Upper lobe of right lung (tissue), 1 donor: ENCODE results near the gene EXOC2. TPM values are rescaled to one million over a fixed set of nuclear protein-coding genes. Genes with fewer than 3 reads are reported as not detected.

Experiments used
- ATAC-seq: fragments of 200-7000 bp; cut with Tn5 transposase; one replicate; pipeline ENCODE4 v1.9.1; 2020; ENCODE audit warnings: mild to moderate bottlenecking, moderate library complexity
- DNase-seq: peaks from one replicate; pipeline ENCODE4 v3.0.0-alpha.2; 2020
- H3K27ac ChIP-seq: fragments of 200-600 bp; one replicate; pipeline ENCODE4 v1.8.0; 2022
- H3K27me3 ChIP-seq: fragments of 200-600 bp; one replicate; pipeline ENCODE4 v1.8.0; 2022; ENCODE audit warnings: mild to moderate bottlenecking
- H3K36me3 ChIP-seq: fragments of 200-600 bp; one replicate; pipeline ENCODE4 v1.8.0; 2022
- H3K4me1 ChIP-seq: fragments of 200-600 bp; one replicate; pipeline ENCODE4 v1.8.0; 2022
- H3K4me3 ChIP-seq: fragments of 200-600 bp; one replicate; pipeline ENCODE4 v1.8.0; 2022; ENCODE audit warnings: mild to moderate bottlenecking
- H3K9me3 ChIP-seq: fragments of 200-600 bp; one replicate; pipeline ENCODE4 v1.8.0; 2022
- intact Hi-C: fragments of 100-400 bp; cut with DNase I; formaldehyde crosslinking; loops from one replicate; pipeline ENCODE4 v1.11.0; 2022
- total RNA-seq: library from RNA; stranded (reverse); fragmentation: NEBNext Ultra II Directional; extraction: Animal tissue kit (Norgen Biotek cat#: 25700); gene quantifications from one replicate; pipeline ENCODE4 v1.2.1, GENCODE V29; 2021
- TF ChIP-seq, protein P1 (sequence below): fragments of 200-600 bp; IDR thresholded peaks from one replicate; pipeline ENCODE4 v1.8.0; 2022; ENCODE audit warnings: antibody characterized with exemption
- donor health status: DM: no; HTN: yes; CAD: no; lungs with severe emphysema.

The EXOC2 gene
- total RNA-seq, 1 donor from 2014 or later = 31.2 TPM

DNA sequence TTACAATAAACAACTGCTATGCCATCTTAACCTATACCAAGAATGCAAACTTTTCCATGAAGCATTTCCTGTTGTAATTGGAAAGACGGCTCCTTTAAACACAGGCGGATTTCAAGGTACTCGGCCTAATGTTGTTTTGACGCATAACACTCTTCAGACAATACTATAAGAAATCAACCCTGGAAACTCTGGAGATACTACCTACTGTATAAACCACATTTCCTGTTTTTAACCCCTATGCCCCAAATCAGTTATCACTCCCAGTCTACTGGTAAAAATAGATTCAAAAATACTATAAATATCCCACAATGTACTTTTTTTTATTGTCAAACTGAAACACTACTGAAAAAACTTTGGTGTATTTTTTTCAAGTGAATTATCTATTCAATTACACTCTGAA is 183.3 kb downstream of the EXOC2 start:
- Histone ChIP-seq H3K4me3 (no peak overlapping the region), H3K27ac (no peak overlapping the region), H3K27me3 (no peaks in the 10 kb centered on the region), H3K4me1 (no peaks in the 10 kb centered on the region), H3K36me3 (no peaks in the 10 kb centered on the region), H3K9me3 (no peaks in the 10 kb centered on the region)
- no peak for ATAC-seq
- DNase-seq = no peak
- intact Hi-C loops = no loop called here
- TF ChIP-seq, protein P1, sequence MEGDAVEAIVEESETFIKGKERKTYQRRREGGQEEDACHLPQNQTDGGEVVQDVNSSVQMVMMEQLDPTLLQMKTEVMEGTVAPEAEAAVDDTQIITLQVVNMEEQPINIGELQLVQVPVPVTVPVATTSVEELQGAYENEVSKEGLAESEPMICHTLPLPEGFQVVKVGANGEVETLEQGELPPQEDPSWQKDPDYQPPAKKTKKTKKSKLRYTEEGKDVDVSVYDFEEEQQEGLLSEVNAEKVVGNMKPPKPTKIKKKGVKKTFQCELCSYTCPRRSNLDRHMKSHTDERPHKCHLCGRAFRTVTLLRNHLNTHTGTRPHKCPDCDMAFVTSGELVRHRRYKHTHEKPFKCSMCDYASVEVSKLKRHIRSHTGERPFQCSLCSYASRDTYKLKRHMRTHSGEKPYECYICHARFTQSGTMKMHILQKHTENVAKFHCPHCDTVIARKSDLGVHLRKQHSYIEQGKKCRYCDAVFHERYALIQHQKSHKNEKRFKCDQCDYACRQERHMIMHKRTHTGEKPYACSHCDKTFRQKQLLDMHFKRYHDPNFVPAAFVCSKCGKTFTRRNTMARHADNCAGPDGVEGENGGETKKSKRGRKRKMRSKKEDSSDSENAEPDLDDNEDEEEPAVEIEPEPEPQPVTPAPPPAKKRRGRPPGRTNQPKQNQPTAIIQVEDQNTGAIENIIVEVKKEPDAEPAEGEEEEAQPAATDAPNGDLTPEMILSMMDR = no peak

DNA sequence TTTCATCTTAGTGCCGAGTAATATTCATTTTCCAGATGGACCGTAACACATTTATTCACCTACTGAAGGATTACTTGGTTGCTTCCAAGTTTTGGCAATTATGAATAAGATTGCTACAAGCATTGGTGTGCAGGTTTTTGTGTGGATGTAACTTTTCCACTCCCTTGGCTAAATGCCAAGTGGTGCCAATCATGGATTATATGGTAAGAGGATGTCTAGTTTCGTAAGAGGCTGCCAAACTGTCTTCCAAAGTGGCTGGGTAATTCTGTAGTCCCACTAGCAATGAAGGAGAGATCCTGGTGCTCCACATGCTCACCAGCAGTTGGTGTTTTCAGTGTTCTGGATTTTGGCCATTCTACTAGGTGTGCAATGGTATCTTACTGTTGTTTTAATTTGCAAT is 184.3 kb downstream of the EXOC2 start:
- ATAC-seq (no peak), DNase-seq (no peak)
- Histone ChIP-seq H3K27ac (no peak overlapping the region), H3K9me3 (no peaks in the 10 kb centered on the region), H3K36me3 (peaks cover 7% of the 10 kb centered on the region), H3K4me3 (no peak overlapping the region), H3K27me3 (no peaks in the 10 kb centered on the region), H3K4me1 (no peaks in the 10 kb centered on the region)
- TF ChIP-seq, protein P1 = no peak
- intact Hi-C loops = no loop called here

DNA sequence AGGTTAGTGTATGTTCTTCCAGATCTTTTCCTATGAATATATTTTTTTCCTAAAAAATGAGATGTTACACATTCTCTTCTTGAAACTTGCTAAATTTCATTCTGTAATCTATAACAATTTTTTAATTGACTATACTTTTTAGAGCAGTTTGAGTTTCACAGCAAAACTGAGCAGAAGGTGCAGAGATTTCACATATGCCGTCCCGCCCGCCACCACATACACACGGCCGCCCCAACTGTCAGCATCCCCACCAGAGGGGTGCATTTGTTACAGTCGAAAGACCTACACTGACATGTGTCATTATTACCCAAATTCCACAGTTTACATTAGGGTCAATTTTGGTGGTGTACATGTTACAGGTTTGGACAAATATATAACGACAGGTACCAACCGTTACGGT is 184.9 kb downstream of the EXOC2 start:
- no peaks in the 10 kb centered on the region for H3K4me1 ChIP-seq
- DNase-seq (no peak), ATAC-seq (no peak)
- H3K9me3 ChIP-seq = no peaks in the 10 kb centered on the region
- TF ChIP-seq, protein P1 = no peak
- no peak overlapping the region for H3K27ac ChIP-seq
- intact Hi-C loops = no loop called here
- no peaks in the 10 kb centered on the region for H3K27me3 ChIP-seq
- no peak overlapping the region for H3K4me3 ChIP-seq
- peaks cover 7% of the 10 kb centered on the region for H3K36me3 ChIP-seq

DNA sequence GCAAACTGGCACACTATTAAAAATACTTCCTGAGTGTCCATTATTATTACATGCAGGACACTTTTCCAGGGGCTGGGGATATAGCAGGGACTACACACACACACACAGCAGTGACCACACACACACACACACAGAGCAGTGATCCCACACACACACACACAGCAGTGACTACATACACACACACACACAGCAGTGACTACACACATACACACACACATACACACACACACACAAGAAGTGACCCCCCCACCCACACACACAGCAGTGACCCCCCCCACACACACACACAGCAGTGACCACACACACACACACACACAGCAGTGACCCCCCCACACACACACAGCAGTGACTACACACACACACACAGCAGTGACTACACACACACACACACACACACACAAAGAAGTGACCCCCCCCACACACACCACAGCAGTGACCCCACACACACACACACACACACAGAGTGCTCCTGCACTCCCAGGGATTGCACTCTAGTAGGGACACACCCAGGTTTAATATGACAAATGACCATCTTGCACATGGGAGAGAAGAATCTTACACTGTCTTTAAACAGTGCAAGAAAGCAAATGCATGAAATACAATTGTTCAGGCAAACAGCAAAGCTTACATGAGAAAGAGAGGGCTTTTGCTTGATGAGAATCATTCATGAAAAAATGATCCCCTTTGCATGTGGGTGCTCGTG is 185.9 kb downstream of the EXOC2 start:
- no peak for ATAC-seq
- Histone ChIP-seq H3K4me3 (no peak overlapping the region), H3K4me1 (no peaks in the 10 kb centered on the region), H3K27me3 (no peaks in the 10 kb centered on the region), H3K27ac (no peak overlapping the region), H3K36me3 (peaks cover 7% of the 10 kb centered on the region), H3K9me3 (no peaks in the 10 kb centered on the region)
- intact Hi-C loops = no loop called here
- DNase-seq = no peak
- TF ChIP-seq, protein P1 = no peak

DNA sequence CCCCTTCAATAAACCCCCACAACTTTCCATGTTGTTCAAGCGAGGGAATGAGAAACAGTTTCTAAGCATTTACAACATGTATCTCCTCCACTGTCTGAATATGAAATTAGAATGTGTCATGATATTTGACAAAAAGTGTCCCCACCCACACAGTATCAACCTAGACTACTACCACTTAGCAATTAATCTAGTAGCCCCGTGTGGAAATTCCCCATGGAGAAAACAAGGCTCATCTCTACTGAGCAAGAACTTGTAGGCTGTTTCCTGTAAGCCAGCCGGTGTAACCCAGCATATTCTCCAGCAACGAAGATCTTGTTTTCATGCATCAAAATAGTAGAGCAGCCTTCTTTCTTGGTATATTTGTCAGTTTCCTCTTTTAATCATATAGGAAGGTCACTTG is 186.4 kb downstream of the EXOC2 start:
- intact Hi-C loops = no loop called here
- Histone ChIP-seq H3K4me3 (no peak overlapping the region), H3K27me3 (no peaks in the 10 kb centered on the region), H3K9me3 (no peaks in the 10 kb centered on the region), H3K4me1 (no peaks in the 10 kb centered on the region), H3K36me3 (peaks cover 7% of the 10 kb centered on the region), H3K27ac (no peak overlapping the region)
- DNase-seq (no peak), ATAC-seq (no peak)
- TF ChIP-seq, protein P1 = no peak

DNA sequence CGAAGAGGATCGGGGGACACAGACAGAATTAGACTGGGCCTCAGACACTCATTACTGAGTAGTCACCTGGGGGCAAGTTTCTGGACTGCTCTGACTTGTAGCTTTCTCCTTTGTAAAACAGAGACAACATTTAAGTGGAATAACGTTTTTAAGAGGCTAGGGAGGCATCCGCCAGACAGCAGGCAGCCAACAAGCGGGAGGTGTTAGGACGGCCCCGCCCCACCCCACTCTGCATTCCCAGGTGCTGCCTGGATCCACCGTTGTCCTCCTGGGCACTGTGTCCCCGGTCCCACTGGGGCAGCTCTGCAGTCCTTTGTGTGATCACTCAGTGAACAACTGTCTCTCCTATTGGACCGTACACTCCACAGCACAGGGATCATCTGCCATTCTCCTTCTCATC is 187.6 kb downstream of the EXOC2 start:
- H3K27ac ChIP-seq = no peak overlapping the region
- H3K9me3 ChIP-seq = no peaks in the 10 kb centered on the region
- H3K36me3 ChIP-seq = peaks cover 7% of the 10 kb centered on the region
- TF ChIP-seq, protein P1 = no peak
- DNase-seq (no peak), ATAC-seq (peak; percentile 23)
- H3K4me1 ChIP-seq = no peaks in the 10 kb centered on the region
- no peak overlapping the region for H3K4me3 ChIP-seq
- intact Hi-C loops = no loop called here
- H3K27me3 ChIP-seq = no peaks in the 10 kb centered on the region
